GM18870 (cell line): Measurements from ENCODE around the gene CCDC169.

Experiments used
- ATAC-seq: cut with Tn5 transposase; IDR thresholded peaks from one replicate; pipeline ENCODE4 v1.9.1; 2021; ENCODE audit warnings: moderate library complexity; ENCODE audit not compliant: unreplicated experiment

The CCDC169 gene

GRCh38 chr13:36244990-36245389 lies 52.6 kb downstream of the CCDC169 start:
- no peak for ATAC-seq

- ATAC-seq: no peak
These were observed 53.5 kb downstream of the CCDC169 start for GRCh38 chr13:36244073-36244472.

- ATAC-seq: no peak
These were observed 54.9 kb downstream of the CCDC169 start for GRCh38 chr13:36242761-36243160.

- no peak for ATAC-seq
These were observed 66.4 kb downstream of the CCDC169 start for GRCh38 chr13:36231236-36231635.

GRCh38 chr13:36224730-36225129 lies 72.9 kb downstream of the CCDC169 start:
- no peak for ATAC-seq

GRCh38 chr13:36219883-36220282 lies 77.7 kb downstream of the CCDC169 start:
- ATAC-seq: no peak

GRCh38 chr13:36217456-36217855 lies 80.2 kb downstream of the CCDC169 start:
- ATAC-seq: no peak

GRCh38 chr13:36214163-36214921 lies 83.3 kb downstream of the CCDC169 start, which contains the start of gene SOHLH2:
SOHLH2 (minus strand) TSS chr13:36214556; CDS start chr13:36214526, 30 bp downstream.
- no peak for ATAC-seq

GRCh38 chr13:36212789-36213188 lies 84.8 kb downstream of the CCDC169 start:
- no peak for ATAC-seq

GRCh38 chr13:36211567-36211966 lies 86.0 kb downstream of the CCDC169 start:
- no peak for ATAC-seq

- ATAC-seq: no peak
These were observed 86.9 kb downstream of the CCDC169 start for GRCh38 chr13:36210738-36211137.

GRCh38 chr13:36207672-36208071 lies 89.9 kb downstream of the CCDC169 start:
- no peak for ATAC-seq

- ATAC-seq: no peak
These were observed 104.3 kb downstream of the CCDC169 start for GRCh38 chr13:36193151-36193855.

- no peak for ATAC-seq
These were observed 105.4 kb downstream of the CCDC169 start for GRCh38 chr13:36192166-36192565.

GRCh38 chr13:36190771-36191170 lies 106.8 kb downstream of the CCDC169 start:
- ATAC-seq: no peak

GRCh38 chr13:36188441-36188840 lies 109.2 kb downstream of the CCDC169 start:
- ATAC-seq: no peak

- ATAC-seq: no peak
These were observed 113.7 kb downstream of the CCDC169 start for GRCh38 chr13:36183901-36184300.
